ENCODE data around the gene DENND5A. TPM values are rescaled to one million over a fixed set of nuclear protein-coding genes. Genes with fewer than 3 reads are reported as not detected.

Gene DENND5A
- total and polyA plus RNA-seq, 2 of the 8 experiments (the other 6 are each of a cell fraction or from before 2014, with no cell fraction given) = 65.7 to 139 TPM

- no peak for TF ChIP-seq POLR2AphosphoS5 (IDR thresholded peaks at IDR 0.05; ENCODE audit: low read depth, low read length)
Observed at GRCh38 chr11:9250139-9250582, 15.0 kb downstream of the DENND5A start (continued).

Data from H1 (cell line).